H1 (cell line): Measurements from ENCODE around the gene NPM1. TPM values are rescaled to one million over a fixed set of nuclear protein-coding genes. Genes with fewer than 3 reads are reported as not detected.
A peak's percentile ranks its signal among the peaks of the same experiment; 100 is the strongest.

ENCODE experiments used
- CTCF ChIA-PET: fragments of 300-600 bp; sonication (Branson Sonifier 250); formaldehyde crosslinking; loops from one replicate; lab custom pipeline; 2021; ENCODE audit not compliant: partially characterized antibody; lab: Charles Lee
- POLR2A ChIA-PET: fragments of 300-600 bp; sonication (Branson Sonifier 250); formaldehyde crosslinking; loops from one replicate; lab custom pipeline; 2021; ENCODE audit warnings: inconsistent platforms; ENCODE audit not compliant: partially characterized antibody; lab: Charles Lee
- DNase-seq, 2 experiments: peaks; one replicate each; pipeline versions ENCODE4 v3.0.0 to v3.0.0-alpha.2; 2010 to 2022; ENCODE audit warnings: low spot score in 2 of 2, low read depth in 1 of 2, mixed read lengths in 1 of 2
- FAIRE-seq: peaks from 2 replicates; lab custom pipeline; 2011; peaks lifted over from hg19 to GRCh38; lab: Jason Lieb, UNC
- H2AFZ ChIP-seq: 2 replicates; pipeline ENCODE4 v1.8.1; 2012; ENCODE audit warnings: low read length, inconsistent platforms
- H2AK5ac ChIP-seq: 2 replicates; pipeline ENCODE4 v1.6.1; 2013; ENCODE audit warnings: low read depth, low read length
- H2BK120ac ChIP-seq: replicated peaks from 2 replicates; pipeline ENCODE3; 2013; ENCODE audit warnings: low read depth, low read length, inconsistent platforms
- H2BK12ac ChIP-seq: 2 replicates; pipeline ENCODE4 v1.6.1; 2013; ENCODE audit warnings: low read depth, low read length
- H2BK15ac ChIP-seq: 2 replicates; pipeline ENCODE4 v1.6.1; 2013; ENCODE audit warnings: low read length
- H2BK20ac ChIP-seq: 2 replicates; pipeline ENCODE4 v1.6.1; 2013; ENCODE audit warnings: low read length
- H2BK5ac ChIP-seq: 2 replicates; pipeline ENCODE4 v1.6.1; 2013; ENCODE audit warnings: low read depth, low read length
- H3K14ac ChIP-seq: 2 replicates; pipeline ENCODE4 v1.6.1; 2013; ENCODE audit warnings: inconsistent platforms; ENCODE audit not compliant: insufficient read length
- H3K18ac ChIP-seq: 2 replicates; pipeline ENCODE4 v1.6.1; 2013; ENCODE audit warnings: low read length; ENCODE audit errors: extremely low read depth
- H3K23ac ChIP-seq: 2 replicates; pipeline ENCODE4 v1.6.1; 2013; ENCODE audit warnings: inconsistent platforms; ENCODE audit not compliant: insufficient read length
- H3K23me2 ChIP-seq: 2 replicates; pipeline ENCODE4 v1.6.1; 2013; ENCODE audit warnings: low read depth, low read length
- H3K27ac ChIP-seq: 2 replicates; pipeline ENCODE4 v1.6.1; 2011; ENCODE audit warnings: low read depth, low read length, inconsistent platforms
- H3K27me3 ChIP-seq, 4 experiments: replicated peaks in 1 of 4; 1 replicate in 1 of 4; 2 replicates in 3 of 4; pipeline versions ENCODE4 v1.6.1 to v1.8.1; 2011 to 2013; ENCODE audit warnings: low read length in 3 of 4, mild to moderate bottlenecking in 3 of 4, inconsistent platforms in 2 of 4, mixed read lengths in 2 of 4, moderate library complexity in 1 of 4; ENCODE audit not compliant: control insufficient read depth in 3 of 4, insufficient read depth in 3 of 4; ENCODE audit errors: extremely low read depth in 1 of 4
- H3K36me3 ChIP-seq, 4 experiments: 2 replicates each; pipeline versions ENCODE4 v1.6.1 to v1.8.1; 2011 to 2013; ENCODE audit warnings: mild to moderate bottlenecking in 4 of 4, low read length in 3 of 4, moderate library complexity in 2 of 4, control low read depth in 1 of 4, inconsistent platforms in 1 of 4; ENCODE audit not compliant: insufficient read depth in 4 of 4, control insufficient read depth in 2 of 4
- H3K4ac ChIP-seq: replicated peaks from 2 replicates; pipeline ENCODE3; 2013; ENCODE audit warnings: low read length, low read depth, mixed read lengths, inconsistent platforms; ENCODE audit not compliant: insufficient read length
- H3K4me1 ChIP-seq, 4 experiments: replicated peaks in 1 of 4; 1 replicate in 1 of 4; 2 replicates in 3 of 4; pipeline versions ENCODE4 v1.6.1 to v1.8.1; 2011 to 2013; ENCODE audit warnings: low read length in 3 of 4, inconsistent platforms in 2 of 4, mixed read lengths in 1 of 4; ENCODE audit not compliant: insufficient read depth in 4 of 4, control insufficient read depth in 3 of 4
- H3K4me2 ChIP-seq, 2 experiments: 2 replicates each; pipeline versions ENCODE4 v1.6.1 to v1.8.1; 2011 to 2013; ENCODE audit warnings: low read depth in 2 of 2, low read length in 2 of 2, control low read depth in 1 of 2, inconsistent platforms in 1 of 2, mild to moderate bottlenecking in 1 of 2; ENCODE audit not compliant: insufficient read depth in 1 of 2
- H3K4me3 ChIP-seq, 4 experiments: fragments of 200-600, 300-600 bp in 1 of 4; sonication (generic), shearing (Covaris generic), sonication (Bioruptor Twin) in 1 of 4; 2 replicates each; pipeline versions ENCODE4 v1.5.1 to v1.8.1; 2011 to 2016; ENCODE audit warnings: low read length in 4 of 4, low read depth in 3 of 4, control low read depth in 2 of 4, inconsistent platforms in 2 of 4, mild to moderate bottlenecking in 2 of 4, mixed read lengths in 1 of 4, moderate library complexity in 1 of 4; ENCODE audit not compliant: insufficient read depth in 2 of 4; ENCODE audit errors: extremely low read depth in 1 of 4
- H3K56ac ChIP-seq: replicated peaks from 2 replicates; pipeline ENCODE3; 2013; ENCODE audit warnings: low read depth, mild to moderate bottlenecking, mixed read lengths, low read length, inconsistent platforms; ENCODE audit not compliant: insufficient read length
- H3K79me1 ChIP-seq: 2 replicates; pipeline ENCODE4 v1.6.1; 2013; ENCODE audit warnings: low read depth, low read length, control low read depth
- H3K79me2 ChIP-seq, 2 experiments: 2 replicates each; pipeline versions ENCODE4 v1.6.1 to v1.8.1; 2012 to 2013; ENCODE audit warnings: low read length in 2 of 2, mild to moderate bottlenecking in 2 of 2, inconsistent platforms in 1 of 2; ENCODE audit not compliant: insufficient read depth in 2 of 2, control insufficient read depth in 1 of 2
- H3K9ac ChIP-seq, 4 experiments: replicated peaks in 1 of 4; 1 replicate in 1 of 4; 2 replicates in 3 of 4; pipeline versions ENCODE4 v1.6.1 to v1.8.1; 2011 to 2013; ENCODE audit warnings: low read depth in 3 of 4, low read length in 3 of 4, control low read depth in 2 of 4, mild to moderate bottlenecking in 2 of 4, moderate library complexity in 2 of 4, inconsistent platforms in 1 of 4; ENCODE audit errors: extremely low read depth in 1 of 4
- H3K9me3 ChIP-seq, 2 experiments: 2 replicates each; pipeline versions ENCODE4 v1.6.1 to v1.8.1; 2012 to 2013; ENCODE audit warnings: mild to moderate bottlenecking in 2 of 2, moderate library complexity in 2 of 2, control low read depth in 1 of 2, inconsistent platforms in 1 of 2, low read depth in 1 of 2, low read length in 1 of 2, mixed read lengths in 1 of 2; ENCODE audit not compliant: insufficient read depth in 2 of 2
- H4K20me1 ChIP-seq, 2 experiments: replicated peaks in 1 of 2; 2 replicates each; pipeline versions ENCODE3 to v1.8.1; 2011 to 2013; ENCODE audit warnings: inconsistent platforms in 2 of 2, low read length in 2 of 2, mild to moderate bottlenecking in 1 of 2; ENCODE audit not compliant: insufficient read depth in 2 of 2, control insufficient read depth in 1 of 2
- H4K5ac ChIP-seq: 2 replicates; pipeline ENCODE4 v1.6.1; 2013; ENCODE audit warnings: low read length, low read depth, mixed read lengths, inconsistent platforms; ENCODE audit not compliant: insufficient read length
- H4K8ac ChIP-seq: 2 replicates; pipeline ENCODE4 v1.8.0; 2013; ENCODE audit warnings: mild to moderate bottlenecking, moderate library complexity, low read length, inconsistent platforms; ENCODE audit not compliant: insufficient read depth; ENCODE audit errors: extremely low read depth
- H4K91ac ChIP-seq: replicated peaks from 2 replicates; pipeline ENCODE3; 2013; ENCODE audit warnings: low read length, mixed read lengths, inconsistent platforms; ENCODE audit not compliant: insufficient read length
- BACH1 ChIP-seq: IDR thresholded peaks from 2 replicates; pipeline ENCODE4 v1.6.1; 2012; ENCODE audit warnings: low read length, improper control_type of control experiment
- CREB1 ChIP-seq: IDR thresholded peaks from 2 replicates; pipeline ENCODE4 v1.6.1; 2012; ENCODE audit warnings: inconsistent platforms
- EGR1 ChIP-seq: IDR thresholded peaks from 2 replicates; pipeline ENCODE4 v1.6.1; 2011; ENCODE audit warnings: low read depth, low read length, borderline replicate concordance
- FOSL1 ChIP-seq: IDR thresholded peaks from 2 replicates; pipeline ENCODE4 v1.6.1; 2011; ENCODE audit warnings: mild to moderate bottlenecking, low read depth, low read length, moderate library complexity; ENCODE audit not compliant: insufficient read depth
- KDM4A ChIP-seq: IDR thresholded peaks from one replicate; pipeline ENCODE4 v1.7.1; 2012; ENCODE audit warnings: low read depth, mild to moderate bottlenecking, moderate library complexity, low read length, inconsistent platforms; ENCODE audit not compliant: severe bottlenecking
- POU5F1 ChIP-seq: IDR thresholded peaks from 2 replicates; pipeline ENCODE4 v1.6.1; 2011; ENCODE audit warnings: low read depth, mild to moderate bottlenecking, low read length, moderate library complexity
- RBBP5 ChIP-seq: IDR thresholded peaks from 2 replicates; pipeline ENCODE4 v1.7.1; 2012; ENCODE audit warnings: low read depth, mild to moderate bottlenecking, inconsistent platforms, low read length, moderate library complexity, borderline replicate concordance
- SIN3A ChIP-seq, 2 experiments: IDR thresholded peaks in 1 of 2; conservative IDR thresholded peaks in 1 of 2; 2 replicates each; pipeline ENCODE4 v1.6.1; 2011 to 2012; ENCODE audit warnings: low read length in 2 of 2, improper control_type of control experiment in 1 of 2, low read depth in 1 of 2, mild to moderate bottlenecking in 1 of 2
- SUZ12 ChIP-seq: fragments of 200-600 bp; sonication (generic); IDR thresholded peaks from 2 replicates; pipeline ENCODE4 v1.6.1; 2012; ENCODE audit warnings: mild to moderate bottlenecking, inconsistent platforms, low read length, moderate library complexity, mixed read lengths
- TAF1 ChIP-seq: IDR thresholded peaks from 2 replicates; pipeline ENCODE4 v1.6.1; 2011; ENCODE audit warnings: mild to moderate bottlenecking, low read depth, low read length
- TAF7 ChIP-seq: optimal IDR thresholded peaks from 2 replicates; pipeline ENCODE3; 2011; ENCODE audit warnings: low read depth, mild to moderate bottlenecking, inconsistent platforms, low read length, moderate library complexity, borderline replicate concordance
- WGBS, 2 experiments: shearing (Covaris generic) in 1 of 2; methylation state at CpG; one replicate each; pipeline versions ENCODE4 v1.1.6 to v1.1.7; 2013 to 2015; ENCODE audit warnings: low lambda C conversion rate in 2 of 2, mixed read lengths in 2 of 2, inconsistent platforms in 1 of 2, low coverage in 1 of 2, missing lambda C conversion rate in 1 of 2; ENCODE audit not compliant: insufficient replicate concordance in 2 of 2, insufficient coverage in 1 of 2, insufficient read length in 1 of 2; ENCODE audit errors: extremely low coverage in 1 of 2, missing lambda C conversion rate in 1 of 2; 5-methylcytosine and 5-hydroxymethylcytosine counted together
- polyA plus RNA-seq, 7 experiments: library from polyadenylated mRNA; depleted of rRNA in 3 of 7; stranded (reverse) in 5 of 7; unstranded in 2 of 7; fragments of >200 nt in 5 of 7; fragments of 200-250 nt in 2 of 7; gene quantifications; 1 replicate in 5 of 7; 2 replicates in 1 of 7; 4 replicates in 1 of 7; pipeline versions ENCODE4 v1.2.1 to v1.2.3, GENCODE V29; 2011 to 2013; ENCODE audit warnings: missing spikeins in 2 of 7, mixed read lengths in 2 of 7
- total RNA-seq: library from RNA; stranded (reverse); fragmentation: NEBNext Ultra II Directional; extraction: Animal tissue kit (Norgen Biotek cat#: 25700); gene quantifications from 2 replicates; pipeline ENCODE4 v1.2.1, GENCODE V29; 2021

Gene NPM1
- total and polyA plus RNA-seq, 2 of the 8 experiments (the other 6 are each of a cell fraction or from before 2014, with no cell fraction given), result 2,182 to 4,042 TPM

GRCh38 chr5:171418982-171419687 is 31.5 kb downstream of the NPM1 start, which contains the start of gene FGF18:
FGF18 (plus strand) TSS chr5:171419647; CDS start chr5:171420200, 553 bp downstream.
- H3K23ac ChIP-seq, result no peak within 1 kb of the TSS
- H2BK15ac ChIP-seq, result peak within 1 kb of the TSS; percentile 92; the same call in 1 of the 2 replicates
- no peak within 1 kb of the TSS for H2AK5ac ChIP-seq
- H3K4me2 ChIP-seq, result peak within 1 kb of the TSS; percentile 46 to 97
- H3K4me3 ChIP-seq, result peak within 1 kb of the TSS; percentile 35 to 73 (median 70)
- no peak within 1 kb of the TSS for H3K56ac ChIP-seq
- H3K36me3 ChIP-seq, result no peaks in the 10 kb centered on the region; a peak in 1 of 8 replicates
- no peak within 1 kb of the TSS for H4K91ac ChIP-seq
- H2BK12ac ChIP-seq, result peak within 1 kb of the TSS; percentile 90; the same call in 1 of the 2 replicates
- peaks cover 0 to 22% (median 13%) of the 10 kb centered on the region in 4 experiments; a peak in 6 of 7 replicates for H3K4me1 ChIP-seq
- FAIRE-seq (no peak), DNase-seq (peak in 1 of 2 experiments; percentile 84)
- no peak within 1 kb of the TSS for H4K5ac ChIP-seq
- H3K79me1 ChIP-seq, result no peaks in the 10 kb centered on the region
- H2AFZ ChIP-seq, result no peak within 1 kb of the TSS
- peaks cover 6 to 9% of the 10 kb centered on the region in 2 experiments for H4K20me1 ChIP-seq
- CTCF ChIA-PET, result interaction anchor here (0.8 to 7.2 kb wide), 60 partner anchors 10 to 640 kb away, joined by 3 to 64 read pairs (median 4); no protein-coding TSS in a partner anchor
- H3K79me2 ChIP-seq, result no peaks in the 10 kb centered on the region
- no peak within 1 kb of the TSS for H2BK20ac ChIP-seq
- H3K27me3 ChIP-seq, result peaks cover 22 to 37% (median 28%) of the 10 kb centered on the region in 4 experiments
- WGBS, 2 experiments, result 2% methylated on average over 50 of the region's 74 CpGs; no CpG with 5 or more reads in 1 of the 2 experiments
- no peak within 1 kb of the TSS for H3K14ac ChIP-seq
- no peak within 1 kb of the TSS for H3K9ac ChIP-seq
- POLR2A ChIA-PET, result interaction anchor here (0.6 to 7.3 kb wide), 14 partner anchors 9 to 439 kb away, joined by 3 to 75 read pairs (median 4); partner anchors contain the start of gene NPM1
- H2BK5ac ChIP-seq, result no peak within 1 kb of the TSS; the same call in 1 of the 2 replicates
- no peak within 1 kb of the TSS for H3K4ac ChIP-seq
- H3K27ac ChIP-seq, result no peak within 1 kb of the TSS
- no peak within 1 kb of the TSS for H2BK120ac ChIP-seq
- H3K23me2 ChIP-seq, result peaks cover 10% of the 10 kb centered on the region
- no peaks in the 10 kb centered on the region for H3K9me3 ChIP-seq
- no peak within 1 kb of the TSS; the same call in none of the 2 replicates for H3K18ac ChIP-seq
- peak within 1 kb of the TSS; percentile 86 for H4K8ac ChIP-seq
- TF ChIP-seq TAF1, result 0 out of 2 replicates have a peak, but pooled peaks have one; percentile 4
- TF ChIP-seq FOSL1, result no peak
- TF ChIP-seq KDM4A, result peak; percentile 73
- TF ChIP-seq BACH1, result 0 out of 2 replicates have a peak, but pooled peaks have one; percentile 0
- no peak for TF ChIP-seq SUZ12
- peak in 1 of 2 experiments; percentile 10; a peak in 1 of 4 replicates for TF ChIP-seq SIN3A (conservative IDR thresholded peaks at IDR 0.05 in 1 of 2, IDR thresholded peaks at IDR 0.05 in 1 of 2; ENCODE audit: low read depth in 1 of 2, low read length in 2 of 2)
- TF ChIP-seq RBBP5, result peak; percentile 40; the same call in 1 of the 2 replicates
- TF ChIP-seq TAF7, result no peak
- TF ChIP-seq POU5F1, result no peak
- 0 out of 2 replicates have a peak, but pooled peaks have one; percentile 26 for TF ChIP-seq CREB1
- TF ChIP-seq EGR1, result no peak
